ENCODE results near the gene PNPLA7.

DNA sequence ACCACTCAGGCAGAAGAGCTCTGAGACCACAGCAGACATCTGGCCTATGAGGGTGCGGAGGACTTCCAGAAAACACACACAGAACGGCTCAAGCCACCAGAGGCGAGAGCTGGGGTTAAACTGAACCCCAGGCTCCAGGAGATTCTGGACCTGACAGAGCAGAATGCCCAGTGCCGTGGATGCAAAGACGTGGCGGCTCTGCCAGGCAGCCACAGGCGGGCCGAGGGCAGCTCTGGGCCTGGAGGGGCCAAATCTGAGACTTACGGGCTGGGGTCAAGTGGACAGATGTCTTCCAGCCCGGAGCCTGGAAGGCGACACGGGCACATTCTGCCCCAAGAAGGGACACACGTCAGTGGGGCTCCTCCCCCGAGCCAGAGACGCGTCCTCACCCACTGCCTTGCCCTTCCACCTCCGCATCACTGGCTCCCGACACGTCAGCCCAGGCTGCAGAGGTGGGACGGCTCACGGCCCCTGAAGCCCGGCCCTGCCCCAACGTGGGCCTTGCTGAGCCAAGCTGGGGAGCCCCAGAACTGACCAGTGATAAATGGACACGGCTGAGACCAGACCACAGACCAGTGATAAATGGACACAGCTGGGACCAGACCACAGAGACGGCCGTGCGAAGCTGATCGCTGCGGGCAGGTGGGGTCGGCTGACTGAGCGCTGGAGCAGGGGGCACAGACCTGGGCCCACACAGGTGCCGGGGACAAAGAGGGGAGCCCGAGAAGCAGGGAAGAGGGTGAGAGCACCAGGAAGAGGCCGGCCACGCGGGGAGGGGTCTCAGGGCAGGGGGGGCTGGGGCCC, 50.1 kb downstream of the PNPLA7 start:
- TF ChIP-seq, protein P1, sequence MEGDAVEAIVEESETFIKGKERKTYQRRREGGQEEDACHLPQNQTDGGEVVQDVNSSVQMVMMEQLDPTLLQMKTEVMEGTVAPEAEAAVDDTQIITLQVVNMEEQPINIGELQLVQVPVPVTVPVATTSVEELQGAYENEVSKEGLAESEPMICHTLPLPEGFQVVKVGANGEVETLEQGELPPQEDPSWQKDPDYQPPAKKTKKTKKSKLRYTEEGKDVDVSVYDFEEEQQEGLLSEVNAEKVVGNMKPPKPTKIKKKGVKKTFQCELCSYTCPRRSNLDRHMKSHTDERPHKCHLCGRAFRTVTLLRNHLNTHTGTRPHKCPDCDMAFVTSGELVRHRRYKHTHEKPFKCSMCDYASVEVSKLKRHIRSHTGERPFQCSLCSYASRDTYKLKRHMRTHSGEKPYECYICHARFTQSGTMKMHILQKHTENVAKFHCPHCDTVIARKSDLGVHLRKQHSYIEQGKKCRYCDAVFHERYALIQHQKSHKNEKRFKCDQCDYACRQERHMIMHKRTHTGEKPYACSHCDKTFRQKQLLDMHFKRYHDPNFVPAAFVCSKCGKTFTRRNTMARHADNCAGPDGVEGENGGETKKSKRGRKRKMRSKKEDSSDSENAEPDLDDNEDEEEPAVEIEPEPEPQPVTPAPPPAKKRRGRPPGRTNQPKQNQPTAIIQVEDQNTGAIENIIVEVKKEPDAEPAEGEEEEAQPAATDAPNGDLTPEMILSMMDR (conservative IDR thresholded peaks at IDR 0.05 in 1 of 2, IDR thresholded peaks at IDR 0.05 in 1 of 2; ENCODE audit: extremely low read depth in 1 of 2, insufficient read depth in 1 of 2, low read depth in 1 of 2, low read length in 2 of 2) = no peak
- no peak for TF ChIP-seq EZH2 (IDR thresholded peaks at IDR 0.05; ENCODE audit: borderline replicate concordance, low read length)

All from mammary epithelial cell (primary cell).